IPS-NIHi11 (cell line): ENCODE results near the gene MYT1.

ENCODE experiments used
- DNase-seq: peaks from one replicate; pipeline ENCODE4 v3.0.0; 2012; ENCODE audit warnings: mixed read lengths, low spot score

Gene MYT1

GRCh38 chr20:64189986-64190385 is 25.7 kb downstream of the MYT1 start:
- no peak for DNase-seq

GRCh38 chr20:64191002-64191401 is 26.8 kb downstream of the MYT1 start:
- no peak for DNase-seq

- DNase-seq = peak; percentile 86
These were observed 28.2 kb downstream of the MYT1 start for GRCh38 chr20:64192406-64192805.

GRCh38 chr20:64193058-64193457 is 28.8 kb downstream of the MYT1 start:
- no peak for DNase-seq

GRCh38 chr20:64194269-64194668 is 30.0 kb downstream of the MYT1 start:
- no peak for DNase-seq

GRCh38 chr20:64196309-64196708 is 32.1 kb downstream of the MYT1 start:
- DNase-seq = no peak

GRCh38 chr20:64196847-64197306 is 32.6 kb downstream of the MYT1 start:
- DNase-seq = no peak

- DNase-seq = no peak
These were observed 34.1 kb downstream of the MYT1 start for GRCh38 chr20:64198347-64198746.

GRCh38 chr20:64199395-64199794 is 35.1 kb downstream of the MYT1 start:
- DNase-seq = no peak

- no peak for DNase-seq
These were observed 36.5 kb downstream of the MYT1 start for GRCh38 chr20:64200740-64201139.

- DNase-seq = no peak
These were observed 37.4 kb downstream of the MYT1 start for GRCh38 chr20:64201653-64202052.

- no peak for DNase-seq
These were observed 39.0 kb downstream of the MYT1 start for GRCh38 chr20:64203037-64203777.

- no peak for DNase-seq
These were observed 41.4 kb downstream of the MYT1 start for GRCh38 chr20:64205611-64206026.

GRCh38 chr20:64206614-64207013 is 42.4 kb downstream of the MYT1 start:
- DNase-seq = no peak

GRCh38 chr20:64207641-64208590 is 43.7 kb downstream of the MYT1 start:
- DNase-seq = no peak

- DNase-seq = no peak
These were observed 44.9 kb downstream of the MYT1 start for GRCh38 chr20:64209148-64209547.

- no peak for DNase-seq
These were observed 46.6 kb downstream of the MYT1 start for GRCh38 chr20:64210656-64211369.

GRCh38 chr20:64211874-64212658 is 47.8 kb downstream of the MYT1 start:
- DNase-seq = no peak

- DNase-seq = no peak
These were observed 48.5 kb downstream of the MYT1 start for GRCh38 chr20:64212755-64213154.

GRCh38 chr20:64214113-64214512 is 49.9 kb downstream of the MYT1 start:
- DNase-seq = no peak

GRCh38 chr20:64214952-64215351 is 50.7 kb downstream of the MYT1 start:
- no peak for DNase-seq

- DNase-seq = no peak
These were observed 51.8 kb downstream of the MYT1 start for GRCh38 chr20:64216036-64216435.
